HCT116 (cell line): ENCODE results near the gene SCGB2A2. TPM values are rescaled to one million over a fixed set of nuclear protein-coding genes. Genes with fewer than 3 reads are reported as not detected.

Source experiments
- ATAC-seq: fragments of 200-7000 bp; cut with Tn5 transposase; 2 replicates; pipeline ENCODE4 v1.9.1; 2020; ENCODE audit warnings: mild to moderate bottlenecking, moderate library complexity
- BruUV-seq: library from RNA; stranded (reverse); fragments of 400-500 nt; replicated peaks from 2 replicates; lab custom pipeline; 2021; lab: Mats Ljungman, UMichigan
- CTCF ChIA-PET: fragments of 300-600 bp; sonication (Branson Sonifier 250); formaldehyde crosslinking; loops from one replicate; lab custom pipeline; 2021; ENCODE audit warnings: antibody characterized with exemption; lab: Charles Lee
- POLR2A ChIA-PET: fragments of 300-600, 350-600 bp; sonication (Branson Sonifier 250); formaldehyde crosslinking; loops from one replicate; lab custom pipeline; 2021; ENCODE audit warnings: antibody characterized with exemption; lab: Charles Lee
- RAD21 ChIA-PET, 2 experiments: fragments of 300-600 bp; sonication (Branson Sonifier 250); formaldehyde crosslinking; loops; one replicate each; lab custom pipeline; 2023; ENCODE audit warnings: low total read pairs in 2 of 2; ENCODE audit not compliant: uncharacterized antibody in 2 of 2, unreplicated experiment in 2 of 2, low non-redundant PET in 1 of 2; lab: Charles Lee
- DNase-seq: peaks from one replicate; pipeline ENCODE4 v3.0.0-alpha.2; 2010; ENCODE audit warnings: low read depth, low spot score
- H2AFZ ChIP-seq: fragments of 200-600 bp; shearing (Covaris generic), sonication (generic); 2 replicates; pipeline ENCODE4 v1.6.1; 2017; ENCODE audit warnings: low read depth, mixed run types, mixed read lengths, antibody characterized with exemption, low read length; ENCODE audit not compliant: poor library complexity, severe bottlenecking
- H3K27ac ChIP-seq: 2 replicates; pipeline ENCODE4 v1.5.1; 2012; ENCODE audit warnings: low read depth, low read length
- H3K27me3 ChIP-seq: fragments of 200-600 bp; sonication (generic); 2 replicates; pipeline ENCODE4 v1.6.1; 2016; ENCODE audit warnings: mixed run types, low read length, mixed read lengths; ENCODE audit not compliant: insufficient read depth
- H3K36me3 ChIP-seq, 2 experiments: fragments of 200-500 bp in 1 of 2; fragments of 200-600 bp in 1 of 2; sonication (Bioruptor generic) in 1 of 2; sonication (generic) in 1 of 2; 2 replicates each; pipeline versions ENCODE4 v1.5.1 to v1.6.1; 2014 to 2016; ENCODE audit warnings: low read length in 2 of 2, inconsistent platforms in 1 of 2, mixed read lengths in 1 of 2, mixed run types in 1 of 2; ENCODE audit not compliant: insufficient read depth in 2 of 2, control insufficient read depth in 1 of 2
- H3K4me1 ChIP-seq, 2 experiments: fragments of 200-600 bp in 1 of 2; sonication (generic) in 1 of 2; 2 replicates each; pipeline versions ENCODE4 v1.5.1 to v1.6.1; 2012 to 2017; ENCODE audit warnings: low read length in 2 of 2, inconsistent platforms in 1 of 2, mild to moderate bottlenecking in 1 of 2, mixed read lengths in 1 of 2, mixed run types in 1 of 2, moderate library complexity in 1 of 2; ENCODE audit not compliant: insufficient read depth in 2 of 2, control insufficient read depth in 1 of 2
- H3K4me2 ChIP-seq: fragments of 200-600 bp; sonication (generic); 2 replicates; pipeline ENCODE4 v1.6.1; 2017; ENCODE audit warnings: mixed run types, low read length, mixed read lengths
- H3K4me3 ChIP-seq, 2 experiments: fragments of 200-600 bp in 1 of 2; sonication (generic) in 1 of 2; replicated peaks in 1 of 2; 2 replicates each; pipeline ENCODE4 v1.5.1; 2011 to 2016; ENCODE audit warnings: low read length in 2 of 2, control low read depth in 1 of 2, low read depth in 1 of 2, mild to moderate bottlenecking in 1 of 2, mixed read lengths in 1 of 2, mixed run types in 1 of 2
- H3K79me2 ChIP-seq: fragments of 200-600 bp; sonication (generic); 2 replicates; pipeline ENCODE4 v1.6.1; 2017; ENCODE audit warnings: mild to moderate bottlenecking, mixed run types, low read length, moderate library complexity, mixed read lengths; ENCODE audit not compliant: insufficient read depth
- H3K9ac ChIP-seq: fragments of 200-600 bp; sonication (generic); 2 replicates; pipeline ENCODE4 v1.6.1; 2016; ENCODE audit warnings: low read length, mixed read lengths
- H3K9me2 ChIP-seq: fragments of 200-600 bp; sonication (generic), shearing (Covaris generic); 2 replicates; pipeline ENCODE4 v1.6.1; 2017; ENCODE audit warnings: mixed run types, mild to moderate bottlenecking, moderate library complexity; ENCODE audit not compliant: insufficient read depth
- H3K9me3 ChIP-seq, 2 experiments: fragments of 200-500 bp in 1 of 2; fragments of 200-600 bp in 1 of 2; sonication (Bioruptor generic) in 1 of 2; sonication (generic) in 1 of 2; 2 replicates each; pipeline ENCODE4 v1.6.1; 2014 to 2017; ENCODE audit warnings: low read length in 2 of 2, mixed read lengths in 2 of 2, inconsistent platforms in 1 of 2, low read depth in 1 of 2, mild to moderate bottlenecking in 1 of 2, mixed run types in 1 of 2, moderate library complexity in 1 of 2; ENCODE audit not compliant: control insufficient read depth in 1 of 2, insufficient read depth in 1 of 2
- H4K20me1 ChIP-seq: fragments of 200-600 bp; sonication (generic), shearing (Covaris generic); 2 replicates; pipeline ENCODE4 v1.6.1; 2017; ENCODE audit warnings: mixed run types, mild to moderate bottlenecking, moderate library complexity; ENCODE audit not compliant: insufficient read depth
- ELF1 ChIP-seq: IDR thresholded peaks from 2 replicates; pipeline ENCODE4 v1.6.1; 2012; ENCODE audit warnings: low read depth, borderline replicate concordance
- EZH2phosphoT487 ChIP-seq: fragments of 200-600 bp; IDR thresholded peaks from 2 replicates; pipeline ENCODE4 v1.6.1; 2018; ENCODE audit warnings: antibody characterized with exemption, borderline replicate concordance
- JUND ChIP-seq: IDR thresholded peaks from 2 replicates; pipeline ENCODE4 v1.6.1; 2012
- RAD21 ChIP-seq: IDR thresholded peaks from 2 replicates; pipeline ENCODE4 v1.6.1; 2012; ENCODE audit warnings: low read depth, mild to moderate bottlenecking
- SIN3A ChIP-seq: IDR thresholded peaks from 2 replicates; pipeline ENCODE4 v1.6.1; 2012; ENCODE audit warnings: low read depth
- SP1 ChIP-seq: IDR thresholded peaks from 2 replicates; pipeline ENCODE4 v1.6.1; 2012; ENCODE audit warnings: low read depth
- intact Hi-C: fragments of 100-400 bp; cut with micrococcal nuclease; formaldehyde crosslinking; loops from 2 replicates; pipeline ENCODE4 v1.10.0; 2022
- total RNA-seq: library from RNA; stranded (reverse); gene quantifications from one replicate; pipeline ENCODE4 v1.2.1, GENCODE V29; 2021; ENCODE audit not compliant: unreplicated experiment
- TF ChIP-seq, protein P1 (sequence below), 3 experiments: fragments of 200-600 bp in 1 of 3; sonication (generic) in 1 of 3; IDR thresholded peaks in 2 of 3; conservative IDR thresholded peaks in 1 of 3; 2 replicates each; pipeline ENCODE4 v1.5.1; 2012 to 2017; ENCODE audit warnings: low read depth in 2 of 3, low read length in 2 of 3, antibody characterized with exemption in 1 of 3, borderline replicate concordance in 1 of 3, control low read depth in 1 of 3, mild to moderate bottlenecking in 1 of 3, mixed read lengths in 1 of 3, mixed run types in 1 of 3, moderate library complexity in 1 of 3; ENCODE audit not compliant: insufficient read depth in 1 of 3

Gene SCGB2A2
- total RNA-seq, 1 experiment from 2014 or later, result not detected

DNA sequence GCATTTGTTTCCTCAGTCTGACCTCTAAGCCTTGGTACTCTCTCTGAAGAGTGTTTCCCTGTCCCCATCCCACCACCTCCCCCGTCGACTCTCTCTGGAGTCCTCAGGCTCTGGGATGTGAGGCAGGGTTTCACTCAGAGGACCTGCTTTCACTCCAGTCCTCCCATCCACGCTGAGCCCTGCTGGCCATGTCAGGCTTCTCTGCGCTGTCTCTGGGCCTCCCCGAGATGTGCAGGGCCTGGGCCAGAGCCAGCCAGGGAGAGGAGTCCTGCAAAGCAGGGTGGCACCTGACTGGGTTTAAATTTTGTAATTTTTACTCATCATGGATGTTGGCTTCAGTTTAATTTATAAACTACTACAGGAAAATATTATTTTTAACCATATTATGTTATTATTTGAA is 3.3 kb downstream of the SCGB2A2 start (continued):
- TF ChIP-seq EZH2phosphoT487 (no peak), SP1 (no peak)

DNA sequence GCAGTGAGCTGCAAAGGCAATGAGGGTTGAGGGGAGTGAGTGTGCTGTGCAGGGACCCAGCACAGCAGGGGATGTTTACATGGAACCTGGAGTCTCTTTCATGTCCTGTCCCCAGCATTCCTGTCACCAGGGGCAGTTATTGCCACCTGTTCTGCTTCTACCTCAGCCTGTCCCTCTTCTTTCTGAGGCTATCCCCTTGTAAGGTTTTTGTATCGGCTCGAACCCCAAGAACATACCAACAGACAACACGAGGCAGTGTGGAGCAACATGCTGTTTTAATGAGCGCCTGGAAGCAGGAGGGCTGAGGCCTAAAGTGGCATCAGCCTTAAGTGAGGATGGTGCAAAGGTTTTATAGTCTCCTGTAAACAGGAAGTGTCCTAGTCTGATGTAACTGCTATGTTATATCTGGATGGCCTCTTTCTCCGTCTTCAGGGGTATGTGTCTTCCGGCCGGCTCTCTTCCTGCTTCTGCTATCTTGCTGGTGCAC is 3.9 kb downstream of the SCGB2A2 start:
- Histone ChIP-seq H3K4me1 (no peaks in the 10 kb centered on the region), H3K27ac (no peak overlapping the region), H3K27me3 (0 out of 2 replicates have a peak, but pooled peaks cover 6% of the 10 kb centered on the region), H3K4me3 (no peak overlapping the region), H2AFZ (no peak overlapping the region), H3K9ac (no peak overlapping the region), H3K36me3 (no peaks in the 10 kb centered on the region), H3K79me2 (no peaks in the 10 kb centered on the region), H3K9me2 (no peaks in the 10 kb centered on the region), H3K4me2 (no peak overlapping the region), H3K9me3 (no peaks in the 10 kb centered on the region), H4K20me1 (no peaks in the 10 kb centered on the region)
- DNase-seq (no peak), ATAC-seq (no peak)
- intact Hi-C loops, result no loop called here
- ChIA-PET POLR2A (no interaction called here), RAD21 (no interaction called here), CTCF (no interaction called here)
- TF ChIP-seq SIN3A, result no peak
- TF ChIP-seq, protein P1, sequence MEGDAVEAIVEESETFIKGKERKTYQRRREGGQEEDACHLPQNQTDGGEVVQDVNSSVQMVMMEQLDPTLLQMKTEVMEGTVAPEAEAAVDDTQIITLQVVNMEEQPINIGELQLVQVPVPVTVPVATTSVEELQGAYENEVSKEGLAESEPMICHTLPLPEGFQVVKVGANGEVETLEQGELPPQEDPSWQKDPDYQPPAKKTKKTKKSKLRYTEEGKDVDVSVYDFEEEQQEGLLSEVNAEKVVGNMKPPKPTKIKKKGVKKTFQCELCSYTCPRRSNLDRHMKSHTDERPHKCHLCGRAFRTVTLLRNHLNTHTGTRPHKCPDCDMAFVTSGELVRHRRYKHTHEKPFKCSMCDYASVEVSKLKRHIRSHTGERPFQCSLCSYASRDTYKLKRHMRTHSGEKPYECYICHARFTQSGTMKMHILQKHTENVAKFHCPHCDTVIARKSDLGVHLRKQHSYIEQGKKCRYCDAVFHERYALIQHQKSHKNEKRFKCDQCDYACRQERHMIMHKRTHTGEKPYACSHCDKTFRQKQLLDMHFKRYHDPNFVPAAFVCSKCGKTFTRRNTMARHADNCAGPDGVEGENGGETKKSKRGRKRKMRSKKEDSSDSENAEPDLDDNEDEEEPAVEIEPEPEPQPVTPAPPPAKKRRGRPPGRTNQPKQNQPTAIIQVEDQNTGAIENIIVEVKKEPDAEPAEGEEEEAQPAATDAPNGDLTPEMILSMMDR (IDR thresholded peaks at IDR 0.05 in 2 of 3, conservative IDR thresholded peaks at IDR 0.05 in 1 of 3; ENCODE audit: borderline replicate concordance in 1 of 3, insufficient read depth in 1 of 3, low read depth in 2 of 3, low read length in 2 of 3), result 0 out of 6 replicates have a peak, but pooled peaks of 1 of the 3 experiments have one; percentile 4
- no TSS peak for BruUV-seq

- Histone ChIP-seq H3K27ac (no peak overlapping the region), H3K27me3 (no peaks in the 10 kb centered on the region), H3K9me3 (0 out of 4 replicates have a peak, but pooled peaks cover 0 to 3% of the 10 kb centered on the region in 2 experiments), H3K4me2 (no peak overlapping the region), H3K4me3 (no peak overlapping the region), H3K4me1 (no peaks in the 10 kb centered on the region), H3K9ac (no peak overlapping the region), H3K36me3 (no peaks in the 10 kb centered on the region), H4K20me1 (no peaks in the 10 kb centered on the region), H3K9me2 (no peaks in the 10 kb centered on the region), H3K79me2 (no peaks in the 10 kb centered on the region), H2AFZ (no peak overlapping the region)
- intact Hi-C loops, result no loop called here
- DNase-seq, result no peak
- TF ChIP-seq RAD21 (no peak), ELF1 (no peak), JUND (no peak)
- CTCF ChIA-PET, result no interaction called here
- POLR2A ChIA-PET, result no interaction called here
- no peak for ATAC-seq
- no TSS peak for BruUV-seq
- RAD21 ChIA-PET, result no interaction called here
Measured at GRCh38 chr11:62280452-62280851, 10.5 kb downstream of the SCGB2A2 start.
